Measurements from ENCODE around the gene SSNA1.

SSNA1 gene

GRCh38 chr9:137233143-137233980, 44.9 kb downstream of the SSNA1 start:
- H3K27ac ChIP-seq = no peak overlapping the region
- DNase-seq (ENCODE audit: low spot score) = peak; percentile 61
- ChIA-PET POLR2A (ENCODE audit: low non-redundant PET) (interaction anchor here (0.5 kb wide), 1 partner anchor 25 kb away, joined by 3 read pairs; no protein-coding TSS in a partner anchor), CTCF (interaction anchor here (0.6 to 1.7 kb wide), 3 partner anchors 20 to 258 kb away, joined by 3 to 4 read pairs (median 3); partner anchors contain the start of genes EXD3 and NOXA1)
- no peak for TF ChIP-seq CTCF (conservative IDR thresholded peaks at IDR 0.05; ENCODE audit: low read depth)

GRCh38 chr9:137234055-137234697, 45.7 kb downstream of the SSNA1 start:
- CTCF ChIA-PET = interaction anchor here (0.9 to 1.7 kb wide), 4 partner anchors 21 to 189 kb away, joined by 3 to 4 read pairs (median 3); partner anchors contain the start of genes EXD3 and NOXA1
- H3K27ac ChIP-seq = no peak overlapping the region
- POLR2A ChIA-PET (ENCODE audit: low non-redundant PET) = interaction anchor here (0.6 kb wide), 1 partner anchor 51 kb away, joined by 4 read pairs; no protein-coding TSS in a partner anchor
- no peak for TF ChIP-seq CTCF (conservative IDR thresholded peaks at IDR 0.05; ENCODE audit: low read depth)
- no peak for DNase-seq (ENCODE audit: low spot score)

GRCh38 chr9:137234758-137235423, 46.4 kb downstream of the SSNA1 start:
- CTCF ChIA-PET = interaction anchor here (0.6 to 3.3 kb wide), 6 partner anchors 8 to 66 kb away, joined by 3 to 22 read pairs (median 4); partner anchors contain the start of genes RNF224 and SSNA1
- POLR2A ChIA-PET (ENCODE audit: low non-redundant PET) = no interaction called here

GRCh38 chr9:137235424-137236237, 47.2 kb downstream of the SSNA1 start:
- ChIA-PET POLR2A (ENCODE audit: low non-redundant PET) (interaction anchor here (0.6 to 1.2 kb wide), 2 partner anchors 41 to 150 kb away, joined by 3 to 6 read pairs; no protein-coding TSS in a partner anchor), CTCF (interaction anchor here (0.6 to 3.3 kb wide), 27 partner anchors 9 to 259 kb away, joined by 3 to 24 read pairs (median 6); partner anchors contain the start of genes CYSRT1, DPP7, GRIN1 and LRRC26)
- H3K27ac ChIP-seq = 0 out of 2 replicates have a peak overlapping the region, but pooled peaks have one; percentile 100
- no peak for TF ChIP-seq CTCF (conservative IDR thresholded peaks at IDR 0.05; ENCODE audit: low read depth)
- DNase-seq (ENCODE audit: low spot score) = no peak

More at GRCh38 chr9:137234758-137235423, 46.4 kb downstream of the SSNA1 start:
- TF ChIP-seq CTCF (conservative IDR thresholded peaks at IDR 0.05; ENCODE audit: low read depth) = no peak
- H3K27ac ChIP-seq = no peak overlapping the region
- DNase-seq (ENCODE audit: low spot score) = no peak

- peak overlapping the region; percentile 100 for H3K27ac ChIP-seq
- peak; percentile 95 for DNase-seq (ENCODE audit: low spot score)
- POLR2A ChIA-PET (ENCODE audit: low non-redundant PET) = interaction anchor here (0.6 to 1.8 kb wide), 5 partner anchors 13 to 150 kb away, joined by 3 to 7 read pairs (median 4); no protein-coding TSS in a partner anchor
- CTCF ChIA-PET = interaction anchor here (0.6 to 3.3 kb wide), 46 partner anchors 9 to 259 kb away, joined by 3 to 24 read pairs (median 4); partner anchors contain the start of genes CYSRT1, DPP7, GRIN1 and LRRC26
- peak; percentile 100 for TF ChIP-seq CTCF (conservative IDR thresholded peaks at IDR 0.05; ENCODE audit: low read depth)
Measured at GRCh38 chr9:137236238-137236935, 47.9 kb downstream of the SSNA1 start.
